Hematopoietic multipotent progenitor cell treated with erythropoietin and hydrocortisone succinate and interleukin-3 and kit ligand, for 8 days (in vitro differentiated cells): ENCODE results near the gene FOS.
A peak's percentile ranks its signal among the peaks of the same experiment; 100 is the strongest.
"Not testable (repeated sequence)": the region's sequence is repeated elsewhere in the genome, so short reads cannot be mapped to it uniquely, and the experiment has no call there.

ENCODE experiments used
- DNase-seq: peaks from one replicate; pipeline ENCODE4 v3.0.0-alpha.2; 2015

Gene FOS

GRCh38 chr14:75277815-75278421 lies 710 bp upstream of the FOS start:
- DNase-seq, result no peak

DNA sequence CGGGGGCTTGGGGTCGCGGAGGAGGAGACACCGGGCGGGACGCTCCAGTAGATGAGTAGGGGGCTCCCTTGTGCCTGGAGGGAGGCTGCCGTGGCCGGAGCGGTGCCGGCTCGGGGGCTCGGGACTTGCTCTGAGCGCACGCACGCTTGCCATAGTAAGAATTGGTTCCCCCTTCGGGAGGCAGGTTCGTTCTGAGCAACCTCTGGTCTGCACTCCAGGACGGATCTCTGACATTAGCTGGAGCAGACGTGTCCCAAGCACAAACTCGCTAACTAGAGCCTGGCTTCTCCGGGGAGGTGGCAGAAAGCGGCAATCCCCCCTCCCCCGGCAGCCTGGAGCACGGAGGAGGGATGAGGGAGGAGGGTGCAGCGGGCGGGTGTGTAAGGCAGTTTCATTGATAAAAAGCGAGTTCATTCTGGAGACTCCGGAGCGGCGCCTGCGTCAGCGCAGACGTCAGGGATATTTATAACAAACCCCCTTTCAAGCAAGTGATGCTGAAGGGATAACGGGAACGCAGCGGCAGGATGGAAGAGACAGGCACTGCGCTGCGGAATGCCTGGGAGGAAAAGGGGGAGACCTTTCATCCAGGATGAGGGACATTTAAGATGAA lies 630 bp downstream of the FOS start:
- DNase-seq, result peak; percentile 60

DNA sequence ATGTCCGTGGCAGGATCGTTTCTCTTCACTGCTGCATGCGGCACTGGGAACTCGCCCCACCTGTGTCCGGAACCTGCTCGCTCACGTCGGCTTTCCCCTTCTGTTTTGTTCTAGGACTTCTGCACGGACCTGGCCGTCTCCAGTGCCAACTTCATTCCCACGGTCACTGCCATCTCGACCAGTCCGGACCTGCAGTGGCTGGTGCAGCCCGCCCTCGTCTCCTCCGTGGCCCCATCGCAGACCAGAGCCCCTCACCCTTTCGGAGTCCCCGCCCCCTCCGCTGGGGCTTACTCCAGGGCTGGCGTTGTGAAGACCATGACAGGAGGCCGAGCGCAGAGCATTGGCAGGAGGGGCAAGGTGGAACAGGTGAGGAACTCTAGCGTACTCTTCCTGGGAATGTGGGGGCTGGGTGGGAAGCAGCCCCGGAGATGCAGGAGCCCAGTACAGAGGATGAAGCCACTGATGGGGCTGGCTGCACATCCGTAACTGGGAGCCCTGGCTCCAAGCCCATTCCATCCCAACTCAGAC lies 1.2 kb downstream of the FOS start:
- DNase-seq, result no peak

- no peak for DNase-seq
Measured at GRCh38 chr14:75280291-75280830, 1.7 kb downstream of the FOS start.

DNA sequence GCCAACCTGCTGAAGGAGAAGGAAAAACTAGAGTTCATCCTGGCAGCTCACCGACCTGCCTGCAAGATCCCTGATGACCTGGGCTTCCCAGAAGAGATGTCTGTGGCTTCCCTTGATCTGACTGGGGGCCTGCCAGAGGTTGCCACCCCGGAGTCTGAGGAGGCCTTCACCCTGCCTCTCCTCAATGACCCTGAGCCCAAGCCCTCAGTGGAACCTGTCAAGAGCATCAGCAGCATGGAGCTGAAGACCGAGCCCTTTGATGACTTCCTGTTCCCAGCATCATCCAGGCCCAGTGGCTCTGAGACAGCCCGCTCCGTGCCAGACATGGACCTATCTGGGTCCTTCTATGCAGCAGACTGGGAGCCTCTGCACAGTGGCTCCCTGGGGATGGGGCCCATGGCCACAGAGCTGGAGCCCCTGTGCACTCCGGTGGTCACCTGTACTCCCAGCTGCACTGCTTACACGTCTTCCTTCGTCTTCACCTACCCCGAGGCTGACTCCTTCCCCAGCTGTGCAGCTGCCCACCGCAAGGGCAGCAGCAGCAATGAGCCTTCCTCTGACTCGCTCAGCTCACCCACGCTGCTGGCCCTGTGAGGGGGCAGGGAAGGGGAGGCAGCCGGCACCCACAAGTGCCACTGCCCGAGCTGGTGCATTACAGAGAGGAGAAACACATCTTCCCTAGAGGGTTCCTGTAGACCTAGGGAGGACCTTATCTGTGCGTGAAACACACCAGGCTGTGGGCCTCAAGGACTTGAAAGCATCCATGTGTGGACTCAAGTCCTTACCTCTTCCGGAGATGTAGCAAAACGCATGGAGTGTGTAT lies 2.4 kb downstream of the FOS start:
- no peak for DNase-seq

DNA sequence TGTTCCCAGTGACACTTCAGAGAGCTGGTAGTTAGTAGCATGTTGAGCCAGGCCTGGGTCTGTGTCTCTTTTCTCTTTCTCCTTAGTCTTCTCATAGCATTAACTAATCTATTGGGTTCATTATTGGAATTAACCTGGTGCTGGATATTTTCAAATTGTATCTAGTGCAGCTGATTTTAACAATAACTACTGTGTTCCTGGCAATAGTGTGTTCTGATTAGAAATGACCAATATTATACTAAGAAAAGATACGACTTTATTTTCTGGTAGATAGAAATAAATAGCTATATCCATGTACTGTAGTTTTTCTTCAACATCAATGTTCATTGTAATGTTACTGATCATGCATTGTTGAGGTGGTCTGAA lies 3.0 kb downstream of the FOS start:
- DNase-seq, result no peak

DNA sequence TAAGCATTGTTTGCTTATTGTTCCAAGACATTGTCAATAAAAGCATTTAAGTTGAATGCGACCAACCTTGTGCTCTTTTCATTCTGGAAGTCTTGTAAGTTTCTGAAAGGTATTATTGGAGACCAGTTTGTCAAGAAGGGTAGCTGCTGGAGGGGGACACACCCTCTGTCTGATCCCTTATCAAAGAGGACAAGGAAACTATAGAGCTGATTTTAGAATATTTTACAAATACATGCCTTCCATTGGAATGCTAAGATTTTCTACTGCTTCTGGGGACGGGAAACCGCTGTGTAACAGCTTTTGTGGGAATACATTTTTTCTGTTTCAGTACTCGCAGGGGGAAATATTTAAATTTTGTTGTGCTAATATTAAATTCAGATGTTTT lies 3.5 kb downstream of the FOS start:
- DNase-seq, result no peak

- DNase-seq, result not testable (repeated sequence)
Measured at GRCh38 chr14:75282555-75283161, 4.0 kb downstream of the FOS start.

DNA sequence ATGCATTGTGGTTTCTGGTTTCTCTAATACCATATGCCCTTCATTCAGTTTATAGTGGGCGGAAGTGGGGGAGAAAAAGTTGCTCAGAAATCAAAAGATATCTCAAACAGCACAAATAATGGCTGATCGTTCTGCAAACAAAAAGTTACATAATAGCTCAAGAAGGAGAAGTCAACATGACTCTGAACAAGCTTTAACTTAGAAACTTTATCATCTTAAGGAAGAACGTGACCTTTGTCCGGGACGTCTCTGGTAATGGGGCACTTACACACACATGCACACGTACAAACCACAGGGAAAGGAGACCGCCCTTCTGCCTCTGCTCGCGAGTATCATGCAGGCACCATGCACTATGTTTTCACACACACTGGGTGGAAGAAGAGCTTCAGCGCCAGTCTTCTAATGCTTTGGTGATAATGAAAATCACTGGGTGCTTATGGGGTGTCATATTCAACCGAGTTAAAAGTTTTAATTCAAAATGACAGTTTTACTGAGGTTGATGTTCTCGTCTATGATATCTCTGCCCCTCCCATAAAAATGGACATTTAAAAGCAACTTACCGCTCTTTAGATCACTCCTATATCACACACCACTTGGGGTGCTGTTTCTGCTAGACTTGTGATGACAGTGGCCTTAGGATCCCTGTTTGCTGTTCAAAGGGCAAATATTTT lies 4.7 kb downstream of the FOS start:
- DNase-seq, result peak; percentile 61

GRCh38 chr14:75283833-75284563 lies 5.4 kb downstream of the FOS start:
- DNase-seq, result peak; percentile 82

- no peak for DNase-seq
Measured at GRCh38 chr14:75285331-75285730, 6.7 kb downstream of the FOS start.

GRCh38 chr14:75286313-75286712 lies 7.7 kb downstream of the FOS start:
- no peak for DNase-seq

DNA sequence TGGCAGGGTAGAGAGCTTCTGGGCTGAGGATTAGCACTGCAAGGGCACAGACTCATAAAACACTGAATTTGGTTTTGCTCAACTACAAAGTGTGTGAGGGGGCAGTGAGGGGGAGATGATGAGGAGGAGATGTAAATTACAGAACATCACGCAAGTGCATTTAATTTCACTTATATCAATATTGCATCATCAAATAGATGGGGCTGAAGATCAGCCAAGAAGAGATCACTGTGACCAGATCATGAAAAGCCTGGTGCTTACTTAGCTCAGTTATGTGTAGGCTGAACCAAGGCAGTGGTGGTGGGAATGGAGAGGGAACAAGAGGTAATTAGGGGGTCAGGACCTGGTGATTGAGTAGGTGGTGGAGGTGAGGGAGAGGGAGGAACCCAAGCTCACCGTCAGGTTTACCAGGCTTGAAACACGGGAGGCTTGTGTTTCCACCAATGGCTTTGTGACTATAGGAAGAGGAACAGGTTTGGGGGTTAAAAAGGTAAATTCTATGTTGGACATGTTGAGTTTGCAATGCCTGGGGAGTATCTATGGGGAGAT lies 11.3 kb downstream of the FOS start:
- no peak for DNase-seq

DNA sequence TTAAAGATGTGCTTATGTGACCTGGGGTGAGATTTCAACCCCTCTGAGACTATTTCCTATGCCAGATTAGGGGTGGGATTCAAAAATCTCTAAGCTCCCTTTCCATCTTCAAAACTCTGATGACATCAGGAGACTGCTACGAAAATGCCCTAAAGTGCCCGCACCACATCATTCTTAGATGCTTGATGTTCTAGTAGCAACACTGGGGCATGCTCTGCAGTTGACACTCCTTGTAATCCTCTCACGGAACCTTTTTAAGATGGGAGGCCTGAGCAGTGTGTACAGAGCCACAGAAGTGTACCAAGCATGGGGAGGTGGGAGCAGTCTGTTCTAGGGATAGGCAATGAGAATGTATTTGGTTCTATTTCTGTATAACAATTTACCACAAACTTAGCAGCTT lies 12.2 kb downstream of the FOS start:
- no peak for DNase-seq

DNA sequence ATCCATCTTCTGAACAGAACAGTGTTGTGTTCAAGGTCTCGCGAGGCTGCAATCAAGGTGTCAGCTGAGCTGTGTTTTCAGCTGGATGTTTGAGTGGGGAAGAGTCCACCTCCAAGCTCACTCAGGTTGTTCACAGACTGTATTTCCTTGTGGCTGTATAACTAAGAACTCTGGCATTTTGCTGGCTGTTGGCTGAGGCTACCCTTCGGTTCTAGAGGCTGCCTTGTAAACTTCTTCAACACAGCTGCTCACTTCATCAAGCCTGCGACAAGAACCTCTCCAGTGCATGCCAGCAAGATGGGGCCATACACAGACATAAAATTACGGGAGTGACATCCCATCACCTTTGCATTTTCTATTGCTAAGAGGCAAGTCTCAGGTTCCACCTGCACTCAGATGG lies 12.7 kb downstream of the FOS start:
- no peak for DNase-seq

- DNase-seq, result no peak
Measured at GRCh38 chr14:75292101-75292563, 13.5 kb downstream of the FOS start.

DNA sequence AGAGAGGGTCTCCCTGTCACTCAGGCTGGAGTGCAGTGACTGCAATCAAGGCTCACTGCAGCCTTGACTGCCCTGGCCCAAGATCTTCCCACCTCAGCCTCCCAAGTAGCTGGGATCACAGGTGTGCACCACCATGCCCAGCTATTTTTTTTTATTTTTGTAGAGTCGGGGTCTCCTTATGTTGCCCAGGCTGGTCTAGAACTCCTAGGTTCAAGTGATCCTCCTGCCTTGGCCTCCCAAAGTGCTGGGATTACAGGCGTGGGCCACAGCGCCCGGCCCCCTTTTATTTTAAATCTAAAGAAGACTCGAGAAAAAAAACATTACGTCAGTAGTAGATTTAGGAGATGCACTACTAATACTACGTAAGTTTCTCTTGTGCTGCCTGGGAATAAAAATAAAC lies 14.3 kb downstream of the FOS start:
- no peak for DNase-seq

- peak; percentile 92 for DNase-seq
Measured at GRCh38 chr14:75293920-75294648, 15.5 kb downstream of the FOS start.

DNA sequence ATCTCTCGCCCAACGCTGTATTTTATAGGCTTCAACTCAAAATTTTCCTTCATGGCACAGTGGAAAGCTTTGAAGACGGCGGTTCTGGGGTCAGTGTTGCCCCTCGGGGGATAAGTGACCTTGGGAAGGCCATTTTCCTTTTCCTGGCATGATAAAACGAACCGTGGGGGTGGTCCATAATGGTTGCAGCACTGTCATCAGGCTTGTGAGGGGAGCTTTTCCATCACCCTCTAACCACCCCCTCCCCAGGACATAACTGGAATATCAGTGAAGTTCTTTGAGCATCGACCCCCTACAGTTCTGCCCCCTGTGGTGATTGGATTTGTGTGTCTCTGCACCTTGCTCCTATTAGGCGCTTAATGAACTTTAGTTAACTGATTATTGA lies 16.0 kb downstream of the FOS start:
- no peak for DNase-seq

DNA sequence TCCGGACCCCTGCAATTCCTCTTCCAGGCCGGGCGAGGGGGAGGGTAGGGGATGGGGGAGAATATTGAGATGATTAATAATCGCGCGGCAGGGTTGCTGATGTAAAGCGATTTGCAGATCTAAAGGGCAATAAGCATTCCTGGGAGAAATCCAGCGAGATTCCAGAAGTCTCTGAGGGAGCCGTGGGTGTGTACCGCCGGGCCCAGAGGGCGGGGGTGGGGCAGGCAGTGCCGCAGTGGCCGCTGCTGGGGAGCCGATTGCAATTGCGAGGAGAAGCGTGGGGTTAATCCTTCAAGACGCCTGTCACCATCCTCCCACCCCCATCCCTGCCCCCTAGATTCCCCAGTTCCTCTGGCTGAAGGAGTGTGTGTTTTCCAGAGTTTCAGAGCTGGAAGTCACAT lies 16.4 kb downstream of the FOS start:
- DNase-seq, result no peak
